Stomach smooth muscle (tissue), 2 donors: ENCODE results near the gene KCNQ5.

Source experiments
- H3K27ac ChIP-seq: one replicate; pipeline ENCODE4 v1.7.0; 2013; ENCODE audit warnings: mild to moderate bottlenecking, low read length, inconsistent platforms
- H3K27me3 ChIP-seq, 2 donors: one replicate each; pipeline ENCODE4 v1.7.0; 2013; ENCODE audit warnings: low read length in 2 of 2; ENCODE audit not compliant: insufficient read depth in 2 of 2, control insufficient read depth in 1 of 2
- H3K36me3 ChIP-seq, 2 donors: one replicate each; pipeline ENCODE4 v1.7.0; 2013; ENCODE audit warnings: low read length in 2 of 2; ENCODE audit not compliant: control insufficient read depth in 2 of 2, insufficient read depth in 2 of 2
- H3K4me1 ChIP-seq: one replicate; pipeline ENCODE4 v1.7.0; 2013; ENCODE audit warnings: low read length; ENCODE audit not compliant: control insufficient read depth, insufficient read depth
- H3K4me3 ChIP-seq, 2 donors: one replicate each; pipeline ENCODE4 v1.7.0; 2013; ENCODE audit warnings: low read length in 2 of 2
- H3K9ac ChIP-seq, 2 donors: one replicate each; pipeline ENCODE4 v1.7.0; 2013; ENCODE audit warnings: low read length in 2 of 2, mild to moderate bottlenecking in 1 of 2
- H3K9me3 ChIP-seq, 2 donors: one replicate each; pipeline ENCODE4 v1.7.0; 2013; ENCODE audit warnings: low read length in 2 of 2; ENCODE audit not compliant: control insufficient read depth in 2 of 2
- donor health status: healthy.
- donor health status: Pancreatic carcinoma.

The KCNQ5 gene

GRCh38 chr6:73073238-73073637, 451.4 kb downstream of the KCNQ5 start:
- Histone ChIP-seq H3K27ac (no peak overlapping the region), H3K27me3 (no peaks in the 10 kb centered on the region), H3K9ac (no peak overlapping the region), H3K4me1 (no peaks in the 10 kb centered on the region), H3K36me3 (no peaks in the 10 kb centered on the region), H3K9me3 (no peaks in the 10 kb centered on the region), H3K4me3 (no peak overlapping the region)

- Histone ChIP-seq H3K9me3 (no peaks in the 10 kb centered on the region), H3K36me3 (no peaks in the 10 kb centered on the region), H3K27ac (no peak overlapping the region), H3K4me3 (no peak overlapping the region), H3K4me1 (no peaks in the 10 kb centered on the region), H3K9ac (no peak overlapping the region), H3K27me3 (no peaks in the 10 kb centered on the region)
Observed at GRCh38 chr6:73074175-73074574, 452.3 kb downstream of the KCNQ5 start.

GRCh38 chr6:73076211-73076954, 454.5 kb downstream of the KCNQ5 start:
- Histone ChIP-seq H3K9me3 (no peaks in the 10 kb centered on the region), H3K27ac (no peak overlapping the region), H3K27me3 (no peaks in the 10 kb centered on the region), H3K9ac (no peak overlapping the region), H3K4me1 (no peaks in the 10 kb centered on the region), H3K4me3 (no peak overlapping the region), H3K36me3 (no peaks in the 10 kb centered on the region)

GRCh38 chr6:73078333-73078862, 456.5 kb downstream of the KCNQ5 start:
- H3K36me3 ChIP-seq, result no peaks in the 10 kb centered on the region
- H3K9me3 ChIP-seq, result no peaks in the 10 kb centered on the region
- H3K27me3 ChIP-seq, result no peaks in the 10 kb centered on the region
- H3K27ac ChIP-seq, result no peak overlapping the region
- no peak overlapping the region for H3K9ac ChIP-seq
- H3K4me1 ChIP-seq, result no peaks in the 10 kb centered on the region
- H3K4me3 ChIP-seq, result no peak overlapping the region

DNA sequence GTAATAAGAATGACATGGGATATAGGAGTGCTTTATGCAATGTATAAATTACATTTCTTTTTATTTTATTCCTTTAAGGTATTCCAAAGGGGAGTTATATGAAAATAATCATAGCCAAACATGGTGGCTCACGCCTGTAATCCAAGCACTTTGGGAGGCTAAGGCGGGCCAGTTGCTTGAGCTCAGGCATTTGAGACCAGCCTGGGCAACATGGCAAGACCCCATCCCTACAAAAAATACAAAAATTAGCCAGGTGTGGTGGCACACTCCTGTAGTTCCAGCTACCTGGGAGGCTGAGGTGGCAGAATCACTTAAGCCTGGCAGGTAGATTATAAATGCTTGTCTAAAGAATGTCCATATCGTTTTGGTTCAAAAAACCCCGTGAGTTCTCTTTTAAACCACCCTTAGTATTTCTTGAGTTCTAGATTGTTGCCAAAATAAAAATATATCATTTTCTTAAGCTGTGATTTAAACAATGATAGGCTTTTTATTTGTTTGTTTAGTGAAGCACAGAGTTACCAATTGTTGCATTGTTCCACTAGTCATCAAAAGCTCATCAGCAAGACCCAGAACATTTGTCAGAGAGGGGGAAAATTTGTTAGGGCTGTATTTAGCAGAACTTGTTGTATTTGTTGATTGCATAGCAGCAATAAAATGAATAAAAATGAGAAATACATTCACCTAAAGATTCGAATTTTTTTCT, 457.2 kb downstream of the KCNQ5 start:
- Histone ChIP-seq H3K36me3 (no peaks in the 10 kb centered on the region), H3K27ac (no peak overlapping the region), H3K4me3 (no peak overlapping the region), H3K9me3 (no peaks in the 10 kb centered on the region), H3K27me3 (no peaks in the 10 kb centered on the region), H3K4me1 (no peaks in the 10 kb centered on the region), H3K9ac (no peak overlapping the region)

DNA sequence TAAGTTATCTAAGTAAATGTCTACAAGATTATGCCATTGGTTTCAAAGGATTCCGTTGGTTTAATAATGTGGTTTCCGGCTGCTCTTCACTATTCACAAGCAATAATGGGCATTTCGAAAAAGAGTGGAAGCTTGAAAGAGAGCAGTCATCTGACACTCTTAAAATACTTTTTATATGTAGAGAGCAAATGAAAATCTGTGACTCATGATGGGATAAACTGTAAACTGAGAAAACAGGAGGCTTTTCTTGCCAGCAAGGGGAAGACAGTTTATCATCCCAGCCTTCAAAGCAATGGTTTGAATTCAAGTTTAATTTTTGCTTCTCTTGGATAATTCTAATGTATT, 457.7 kb downstream of the KCNQ5 start:
- Histone ChIP-seq H3K4me1 (no peaks in the 10 kb centered on the region), H3K9me3 (no peaks in the 10 kb centered on the region), H3K9ac (no peak overlapping the region), H3K27me3 (no peaks in the 10 kb centered on the region), H3K36me3 (no peaks in the 10 kb centered on the region), H3K4me3 (no peak overlapping the region), H3K27ac (no peak overlapping the region)

GRCh38 chr6:73079978-73080377, 458.1 kb downstream of the KCNQ5 start:
- Histone ChIP-seq H3K36me3 (no peaks in the 10 kb centered on the region), H3K4me1 (no peaks in the 10 kb centered on the region), H3K9me3 (no peaks in the 10 kb centered on the region), H3K27ac (no peak overlapping the region), H3K27me3 (no peaks in the 10 kb centered on the region), H3K9ac (no peak overlapping the region), H3K4me3 (no peak overlapping the region)

- no peaks in the 10 kb centered on the region for H3K4me1 ChIP-seq
- no peaks in the 10 kb centered on the region for H3K27me3 ChIP-seq
- no peak overlapping the region for H3K27ac ChIP-seq
- no peaks in the 10 kb centered on the region for H3K36me3 ChIP-seq
- H3K9ac ChIP-seq, result no peak overlapping the region
- H3K9me3 ChIP-seq, result no peaks in the 10 kb centered on the region
- H3K4me3 ChIP-seq, result no peak overlapping the region
Observed at GRCh38 chr6:73081955-73082354, 460.1 kb downstream of the KCNQ5 start.

DNA sequence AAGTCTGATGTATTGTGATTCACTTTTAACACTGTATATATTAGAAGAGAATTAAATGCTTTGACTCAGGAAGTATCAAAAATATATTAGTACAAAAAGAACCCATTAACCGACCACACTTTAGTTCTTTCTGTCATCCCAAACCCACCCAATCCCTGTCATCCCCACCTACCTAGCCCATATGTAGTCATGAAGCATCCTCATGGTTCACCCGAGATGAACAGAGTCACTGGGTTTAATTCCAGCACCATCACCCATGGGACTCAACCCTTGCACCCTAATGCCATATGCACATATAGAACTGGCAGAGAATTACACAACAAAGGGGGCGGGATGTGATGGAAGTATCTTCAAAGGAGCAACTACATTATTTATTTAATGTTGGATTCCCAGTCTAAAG, 462.0 kb downstream of the KCNQ5 start:
- H3K4me3 ChIP-seq, result no peak overlapping the region
- H3K27me3 ChIP-seq, result no peaks in the 10 kb centered on the region
- H3K9me3 ChIP-seq, result no peaks in the 10 kb centered on the region
- no peaks in the 10 kb centered on the region for H3K4me1 ChIP-seq
- no peak overlapping the region for H3K27ac ChIP-seq
- no peaks in the 10 kb centered on the region for H3K36me3 ChIP-seq
- H3K9ac ChIP-seq, result no peak overlapping the region

- H3K4me3 ChIP-seq, result no peak overlapping the region
- H3K27me3 ChIP-seq, result no peaks in the 10 kb centered on the region
- no peak overlapping the region for H3K9ac ChIP-seq
- no peaks in the 10 kb centered on the region for H3K36me3 ChIP-seq
- no peaks in the 10 kb centered on the region for H3K4me1 ChIP-seq
- no peaks in the 10 kb centered on the region for H3K9me3 ChIP-seq
- H3K27ac ChIP-seq, result no peak overlapping the region
Observed at GRCh38 chr6:73085443-73085871, 463.6 kb downstream of the KCNQ5 start.

GRCh38 chr6:73086726-73087125, 464.9 kb downstream of the KCNQ5 start:
- Histone ChIP-seq H3K9ac (no peak overlapping the region), H3K36me3 (no peaks in the 10 kb centered on the region), H3K9me3 (no peaks in the 10 kb centered on the region), H3K27me3 (no peaks in the 10 kb centered on the region), H3K4me1 (no peaks in the 10 kb centered on the region), H3K4me3 (no peak overlapping the region), H3K27ac (no peak overlapping the region)
